Esophagus (tissue), 2 donors: Measurements from ENCODE around the gene SORCS2. TPM values are rescaled to one million over a fixed set of nuclear protein-coding genes. Genes with fewer than 3 reads are reported as not detected.

Source experiments
- H3K27ac ChIP-seq, 2 donors: one replicate each; pipeline ENCODE4 v1.5.1; 2013; ENCODE audit warnings: low read depth in 2 of 2, mild to moderate bottlenecking in 2 of 2, inconsistent platforms in 1 of 2, low read length in 1 of 2, moderate library complexity in 1 of 2
- H3K27me3 ChIP-seq, 2 donors: one replicate each; pipeline ENCODE4 v1.6.1; 2013; ENCODE audit warnings: low read length in 2 of 2, control low read depth in 1 of 2, mild to moderate bottlenecking in 1 of 2; ENCODE audit not compliant: insufficient read depth in 2 of 2, control insufficient read depth in 1 of 2
- H3K36me3 ChIP-seq, 2 donors: one replicate each; pipeline ENCODE4 v1.6.1; 2013; ENCODE audit warnings: low read length in 1 of 2; ENCODE audit not compliant: control insufficient read depth in 2 of 2, insufficient read depth in 2 of 2
- H3K4me1 ChIP-seq, 2 donors: one replicate each; pipeline ENCODE4 v1.6.1; 2013; ENCODE audit warnings: low read length in 1 of 2; ENCODE audit not compliant: control insufficient read depth in 2 of 2, insufficient read depth in 2 of 2
- H3K4me3 ChIP-seq, 2 donors: one replicate each; pipeline ENCODE4 v1.5.1; 2013; ENCODE audit warnings: low read length in 2 of 2, mild to moderate bottlenecking in 2 of 2, low read depth in 1 of 2, moderate library complexity in 1 of 2
- H3K9me3 ChIP-seq, 2 donors: one replicate each; pipeline ENCODE4 v1.6.1; 2013; ENCODE audit warnings: mild to moderate bottlenecking in 2 of 2, low read depth in 1 of 2, low read length in 1 of 2, moderate library complexity in 1 of 2; ENCODE audit not compliant: control insufficient read depth in 2 of 2, insufficient read depth in 1 of 2
- WGBS, 2 donors: extraction: QIAGEN DNeasy Blood & Tissue Kit; methylation state at CpG; one replicate each; pipeline ENCODE4 v1.1.7; 2013; 5-methylcytosine and 5-hydroxymethylcytosine counted together
- polyA plus RNA-seq, 2 donors: library from polyadenylated mRNA; stranded (reverse); fragments of 200-250 nt; gene quantifications; one replicate each; pipeline ENCODE4 v1.2.3, GENCODE V29; 2013
- donor health status: healthy with polysubstance abuse.
- donor health status: Bipolar disorder and iron deficiency.

Gene SORCS2
- polyA plus RNA-seq, 2 donors: 1.1 to 1.2 TPM

DNA sequence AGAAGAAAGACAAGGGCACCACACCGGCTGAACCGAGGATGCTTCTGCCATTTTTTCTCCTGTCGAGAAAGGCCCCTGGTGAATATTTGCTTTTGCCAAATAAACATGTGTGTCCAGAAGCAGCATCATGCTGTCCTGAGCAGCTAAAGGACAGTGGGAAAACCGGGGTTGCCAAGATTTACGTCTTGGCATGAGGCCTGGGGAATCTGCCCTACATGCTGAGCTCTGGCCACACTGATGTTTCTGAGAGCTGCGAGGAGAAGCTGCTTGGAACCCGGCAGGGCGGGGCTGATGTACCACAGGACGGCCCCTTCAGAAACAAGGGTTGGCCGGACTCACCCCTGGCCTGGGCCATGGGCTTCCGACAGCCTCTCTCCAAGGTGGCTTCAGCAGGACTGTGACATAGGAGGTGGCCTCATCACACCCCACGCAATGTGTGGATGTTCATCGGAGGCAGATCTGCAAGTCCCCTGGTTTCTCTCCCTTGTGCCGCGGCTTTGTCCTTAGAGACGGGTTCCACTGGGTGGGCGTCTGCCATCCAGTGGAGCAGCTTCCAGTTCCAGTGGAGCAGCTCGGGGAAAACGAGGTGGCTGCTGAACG is 42.2 kb upstream of the SORCS2 start:
- Histone ChIP-seq H3K36me3 (no peaks in the 10 kb centered on the region), H3K4me3 (no peak overlapping the region), H3K27me3 (no peaks in the 10 kb centered on the region), H3K4me1 (peaks cover 0 to 4% of the 10 kb centered on the region in 2 donors), H3K9me3 (no peaks in the 10 kb centered on the region), H3K27ac (no peak overlapping the region)
- WGBS, 2 donors: 64 to 79% methylated on average over 20 of the region's 20 CpGs

DNA sequence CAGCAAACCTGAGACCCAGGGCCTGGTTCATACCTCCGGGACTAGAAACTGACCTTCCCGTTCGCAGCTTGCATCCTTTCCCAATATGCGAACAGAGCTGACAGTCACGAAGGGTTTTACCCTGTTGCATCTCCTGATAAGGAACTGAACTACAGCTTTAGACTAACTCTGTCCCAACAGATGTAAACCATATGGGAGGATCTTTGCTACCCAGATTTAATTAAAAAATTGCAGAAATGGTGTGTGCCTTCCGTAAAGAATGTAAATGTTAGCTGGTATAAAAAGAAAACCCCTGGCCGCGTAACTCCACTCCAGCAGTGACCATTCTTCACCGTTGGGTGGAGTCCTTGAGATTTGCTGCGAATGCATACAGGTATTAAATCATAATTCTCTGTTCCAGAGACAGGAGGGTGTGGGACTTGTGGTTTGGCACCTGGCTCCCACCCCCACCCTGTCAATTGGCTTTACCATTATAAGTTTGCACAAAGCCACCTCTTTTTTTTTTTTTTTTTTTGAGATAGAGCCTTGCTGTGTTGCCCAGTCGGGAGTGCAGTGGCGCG is 40.6 kb upstream of the SORCS2 start:
- H3K36me3 ChIP-seq: no peaks in the 10 kb centered on the region
- no peaks in the 10 kb centered on the region for H3K9me3 ChIP-seq
- H3K27ac ChIP-seq: no peak overlapping the region
- peaks cover 0 to 7% of the 10 kb centered on the region in 2 donors for H3K4me1 ChIP-seq
- no peaks in the 10 kb centered on the region for H3K27me3 ChIP-seq
- 82% methylated on average over 13 of the region's 13 CpGs for WGBS, 2 donors
- no peak overlapping the region for H3K4me3 ChIP-seq

DNA sequence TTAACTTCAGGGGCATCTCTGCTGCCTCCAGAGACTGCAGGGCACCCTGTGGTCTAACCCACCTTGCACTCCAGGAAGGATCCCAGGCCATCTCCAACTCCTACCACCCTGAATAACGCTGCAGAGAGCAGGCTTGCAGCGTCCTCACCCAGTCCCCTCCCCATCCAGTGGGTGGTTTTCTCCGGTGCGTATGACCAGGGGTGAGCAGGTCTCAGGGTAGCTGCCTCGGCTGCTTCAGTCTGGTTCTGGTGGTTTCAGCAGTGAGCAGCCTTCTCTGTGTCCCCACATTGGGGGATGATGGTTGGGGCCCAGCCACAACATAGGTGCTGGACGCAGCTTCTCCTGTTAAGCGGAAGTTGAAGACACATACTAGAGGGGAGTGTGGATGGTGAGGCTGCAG is 38.6 kb upstream of the SORCS2 start:
- Histone ChIP-seq H3K4me1 (peaks cover 0 to 5% of the 10 kb centered on the region in 2 donors), H3K36me3 (no peaks in the 10 kb centered on the region), H3K4me3 (no peak overlapping the region), H3K9me3 (no peaks in the 10 kb centered on the region), H3K27ac (no peak overlapping the region), H3K27me3 (no peaks in the 10 kb centered on the region)
- WGBS, 2 donors: 90 to 92% methylated on average over 7 of the region's 7 CpGs

DNA sequence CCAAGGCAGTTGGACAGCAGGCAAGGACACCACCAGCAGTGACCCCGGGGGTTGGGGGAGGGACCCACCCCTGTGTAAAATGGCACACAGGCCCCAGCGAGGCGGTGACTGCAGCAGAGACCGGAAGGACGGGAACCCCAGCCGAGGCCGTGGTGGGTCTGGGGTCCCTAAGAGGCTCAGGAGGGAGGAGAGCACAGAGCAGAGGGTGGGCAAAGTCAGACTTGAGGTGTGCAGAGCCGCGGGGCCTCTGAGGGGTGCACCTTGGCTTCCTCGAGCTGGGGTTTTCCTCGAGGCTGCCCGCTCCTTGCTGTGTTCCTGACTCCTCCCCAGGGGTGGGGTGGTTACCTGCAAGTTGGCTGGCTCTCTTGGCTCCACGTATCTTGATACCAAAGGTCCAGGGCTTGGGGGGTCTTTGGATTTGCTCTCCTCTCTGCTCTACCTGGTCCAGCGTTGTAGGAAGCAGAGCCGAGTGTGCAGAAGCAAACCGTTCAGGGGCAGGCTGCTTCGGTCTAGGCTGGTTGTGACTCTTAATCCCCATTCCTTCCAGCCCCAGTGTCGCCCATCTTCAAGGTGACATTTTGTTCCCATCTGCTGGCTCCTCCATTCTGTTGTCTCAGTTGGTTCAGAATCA is 37.9 kb upstream of the SORCS2 start:
- Histone ChIP-seq H3K9me3 (no peaks in the 10 kb centered on the region), H3K27ac (no peak overlapping the region), H3K4me1 (peaks cover 0 to 5% of the 10 kb centered on the region in 2 donors), H3K27me3 (no peaks in the 10 kb centered on the region), H3K4me3 (no peak overlapping the region), H3K36me3 (no peaks in the 10 kb centered on the region)
- 88 to 94% methylated on average over 18 of the region's 18 CpGs for WGBS, 2 donors

DNA sequence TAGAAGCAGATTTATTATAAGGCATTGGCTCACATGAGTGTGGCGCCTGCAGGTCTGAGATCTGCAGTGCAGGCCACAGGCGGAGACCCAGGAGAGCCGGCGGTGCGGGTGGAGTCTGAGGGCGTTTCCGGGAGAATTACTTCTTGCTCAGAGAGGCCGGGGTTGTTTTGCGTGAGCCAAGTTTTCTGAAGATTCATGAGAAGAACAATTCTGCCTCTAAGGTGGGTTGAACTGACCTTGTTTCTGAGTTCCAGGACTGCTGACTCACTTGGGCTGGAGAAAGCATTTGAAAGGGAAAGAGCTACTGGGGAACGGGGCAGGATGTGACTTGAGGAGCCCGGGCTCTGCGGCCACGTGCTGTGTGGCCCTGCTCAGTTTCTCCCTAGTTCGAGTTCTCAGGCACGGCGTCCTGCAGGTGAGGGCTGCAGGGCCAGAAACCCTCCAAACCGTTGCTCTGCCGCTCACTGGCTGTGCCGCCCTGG is 36.7 kb upstream of the SORCS2 start:
- H3K27me3 ChIP-seq: no peaks in the 10 kb centered on the region
- H3K4me3 ChIP-seq: no peak overlapping the region
- 47 to 49% methylated on average over 19 of the region's 19 CpGs for WGBS, 2 donors
- H3K9me3 ChIP-seq: no peaks in the 10 kb centered on the region
- H3K4me1 ChIP-seq: peaks cover 0 to 3% of the 10 kb centered on the region in 2 donors
- H3K36me3 ChIP-seq: no peaks in the 10 kb centered on the region
- H3K27ac ChIP-seq: peak overlapping the region in 1 of 2 donors; percentile 76

DNA sequence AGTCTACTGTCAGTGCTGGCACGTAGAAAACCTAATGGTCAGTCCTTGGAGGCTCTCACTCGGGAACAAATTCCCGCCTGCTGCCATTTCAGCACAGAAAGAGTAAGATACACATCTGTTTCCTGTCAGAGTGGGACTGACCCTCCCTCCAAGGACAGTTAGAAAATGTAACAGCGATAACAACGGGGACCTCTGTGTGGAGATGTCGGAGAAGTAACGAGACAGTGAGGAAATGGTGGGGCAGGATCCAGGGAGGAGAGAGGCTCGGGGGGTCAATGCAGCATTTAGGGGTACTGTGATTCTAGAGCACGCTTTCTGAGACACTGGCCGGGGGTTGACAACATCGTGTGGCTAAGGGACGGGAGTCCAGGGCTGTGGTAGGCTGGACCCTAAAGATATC is 36.0 kb upstream of the SORCS2 start:
- Histone ChIP-seq H3K4me1 (peaks cover 0 to 3% of the 10 kb centered on the region in 2 donors), H3K36me3 (no peaks in the 10 kb centered on the region), H3K27me3 (no peaks in the 10 kb centered on the region), H3K9me3 (no peaks in the 10 kb centered on the region), H3K27ac (no peak overlapping the region), H3K4me3 (no peak overlapping the region)
- WGBS, 2 donors: 58 to 62% methylated on average over 12 of the region's 12 CpGs

DNA sequence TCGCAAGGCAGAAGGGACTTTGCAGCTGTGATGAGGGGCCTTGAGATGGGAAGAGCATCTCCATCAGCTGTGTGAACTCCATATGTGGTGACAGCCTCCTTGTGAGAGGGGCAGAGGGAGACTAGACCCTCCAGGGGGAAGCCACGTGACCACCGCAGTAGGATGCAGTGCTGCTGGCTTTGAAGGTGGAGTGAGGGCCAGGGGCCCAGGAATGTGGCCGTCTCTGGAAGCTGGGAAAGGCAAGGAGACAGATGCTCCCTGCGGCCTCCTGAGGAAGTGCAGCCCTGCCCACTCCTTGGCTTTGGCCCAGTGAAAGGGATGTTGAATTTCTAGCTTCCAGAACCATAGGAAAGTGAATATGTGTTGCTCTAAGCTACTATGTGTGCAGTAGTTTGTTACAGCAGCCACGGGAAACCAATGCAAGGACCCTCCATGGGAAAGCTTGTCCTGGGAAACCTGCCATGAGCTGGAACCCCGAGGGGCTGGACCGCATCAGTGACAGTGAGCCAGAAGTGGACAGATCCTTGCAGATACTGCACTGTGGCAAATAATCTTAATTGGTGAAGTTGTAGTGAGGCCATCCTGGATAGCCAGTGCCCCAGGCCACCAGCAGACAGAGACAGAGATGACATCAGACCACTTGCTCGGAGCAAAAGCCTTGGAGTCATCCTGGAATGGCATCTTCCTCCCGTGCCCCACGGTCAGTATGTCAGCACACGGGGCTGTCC is 35.4 kb upstream of the SORCS2 start:
- Histone ChIP-seq H3K27ac (no peak overlapping the region), H3K4me3 (no peak overlapping the region)
- WGBS, 2 donors: 61 to 70% methylated on average over 12 of the region's 12 CpGs

DNA sequence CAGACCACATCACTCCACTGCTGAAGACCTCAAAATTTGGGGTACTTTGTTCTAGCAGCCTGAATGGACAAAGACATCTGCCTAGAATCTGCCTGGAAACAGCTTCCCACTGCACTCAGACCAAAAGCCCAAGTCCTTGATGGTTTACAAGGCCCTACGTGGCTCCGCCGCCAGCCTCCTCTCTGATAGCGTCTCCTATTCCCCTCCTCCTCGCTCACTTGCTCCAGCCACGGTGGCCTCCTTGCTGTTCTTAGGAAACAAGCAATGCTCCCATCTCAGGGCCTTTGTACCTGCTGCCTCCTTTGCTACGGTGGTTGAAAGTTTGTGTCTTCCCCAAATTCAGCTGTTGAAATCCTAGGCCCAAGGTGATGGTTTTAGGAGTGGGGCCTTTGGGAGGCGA is 34.7 kb upstream of the SORCS2 start:
- Histone ChIP-seq H3K4me3 (no peak overlapping the region), H3K27ac (no peak overlapping the region), H3K9me3 (no peaks in the 10 kb centered on the region), H3K27me3 (no peaks in the 10 kb centered on the region), H3K4me1 (peaks cover 0 to 3% of the 10 kb centered on the region in 2 donors), H3K36me3 (no peaks in the 10 kb centered on the region)
- WGBS, 2 donors: 84 to 88% methylated on average over 8 of the region's 8 CpGs

More for the DNA sequence above, 35.4 kb upstream of the SORCS2 start:
- no peaks in the 10 kb centered on the region for H3K36me3 ChIP-seq
- H3K4me1 ChIP-seq: peaks cover 0 to 3% of the 10 kb centered on the region in 2 donors
- H3K9me3 ChIP-seq: no peaks in the 10 kb centered on the region
- no peaks in the 10 kb centered on the region for H3K27me3 ChIP-seq

DNA sequence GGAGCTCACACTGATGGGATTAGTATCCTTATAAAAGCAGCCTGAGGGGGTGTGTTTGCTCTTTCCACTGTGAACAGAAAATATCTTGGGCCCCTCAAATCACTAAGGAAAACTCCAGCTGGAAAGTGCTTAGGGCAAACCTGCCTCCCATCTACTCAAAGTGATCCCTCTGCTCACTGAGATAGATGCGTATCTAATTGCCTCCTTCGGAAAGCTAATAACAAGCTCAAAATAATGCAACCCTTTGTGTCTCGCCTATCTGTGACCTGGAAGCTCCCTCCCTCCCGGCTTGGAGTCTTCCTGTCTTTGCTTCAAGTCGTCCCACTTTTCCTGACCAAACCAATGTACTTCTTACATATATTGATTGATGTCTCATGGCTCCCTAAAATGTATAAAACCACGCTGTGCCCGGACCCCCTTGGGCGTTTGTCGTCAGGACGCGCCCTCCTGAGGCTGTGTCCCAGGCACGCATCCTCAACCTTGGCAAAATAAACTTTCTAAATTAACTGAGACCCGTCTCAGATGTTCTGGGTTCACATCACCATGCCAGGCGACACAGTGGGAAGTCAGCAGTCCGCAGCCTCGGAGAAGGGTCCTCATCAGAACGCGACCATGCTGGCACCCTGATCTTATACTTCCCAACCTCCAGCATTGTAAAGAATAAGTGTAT is 34.1 kb upstream of the SORCS2 start:
- Histone ChIP-seq H3K4me3 (no peak overlapping the region), H3K27me3 (no peaks in the 10 kb centered on the region), H3K27ac (no peak overlapping the region), H3K36me3 (no peaks in the 10 kb centered on the region), H3K9me3 (no peaks in the 10 kb centered on the region), H3K4me1 (peaks cover 0 to 3% of the 10 kb centered on the region in 2 donors)
- WGBS, 2 donors: 88 to 90% methylated on average over 18 of the region's 18 CpGs
